Body of pancreas (tissue), 4 donors: Measurements from ENCODE around the gene DNAJC18.

Experiments used
- CTCF ChIP-seq, 7 experiments: fragments of 450-650 bp in 4 of 7; fragments of 200-600 bp in 3 of 7; sonication (generic) in 3 of 7; IDR thresholded peaks; one replicate each; pipeline ENCODE4 v1.5.1; 2016 to 2019; ENCODE audit warnings: antibody characterized with exemption in 7 of 7
- POLR2A ChIP-seq, 3 donors: fragments of 450-650 bp; IDR thresholded peaks; one replicate each; pipeline ENCODE4 v1.6.1; 2016; ENCODE audit warnings: antibody characterized with exemption in 3 of 3, mild to moderate bottlenecking in 2 of 3

DNA sequence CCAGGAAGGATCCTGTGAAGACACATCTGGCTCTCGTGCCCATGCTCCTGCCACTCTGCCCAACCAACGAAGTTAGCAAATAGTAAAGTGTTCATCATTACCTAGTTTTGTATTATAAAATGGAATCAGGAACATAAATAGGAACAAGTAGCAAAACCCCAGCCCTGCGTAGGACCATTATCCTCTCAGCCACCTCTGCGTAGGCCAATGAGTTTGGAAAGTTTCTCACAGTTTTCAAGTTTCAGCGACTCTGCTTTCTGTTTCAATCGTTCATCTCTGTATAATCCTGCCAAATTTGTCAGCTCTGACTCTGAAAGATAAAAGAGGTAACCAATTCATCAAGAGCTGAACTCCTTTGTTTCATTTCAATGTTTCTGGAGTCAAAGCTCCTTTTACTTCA, 25.4 kb downstream of the DNAJC18 start:
- TF ChIP-seq POLR2A (IDR thresholded peaks at IDR 0.05) (no peak), CTCF (IDR thresholded peaks at IDR 0.05) (no peak)
